Measurements from ENCODE around the gene TSPAN14.
"Not testable (repeated sequence)": the region's sequence is repeated elsewhere in the genome, so short reads cannot be mapped to it uniquely, and the experiment has no call there.

Gene TSPAN14

GRCh38 chr10:80530251-80530650 is 76.1 kb downstream of the TSPAN14 start:
- DNase-seq = peak; percentile 62

GRCh38 chr10:80530816-80531215 is 76.7 kb downstream of the TSPAN14 start:
- DNase-seq = no peak

- no peak for DNase-seq
Observed at GRCh38 chr10:80532571-80532970, 78.5 kb downstream of the TSPAN14 start.

- DNase-seq = not testable (repeated sequence)
Observed at GRCh38 chr10:80534059-80534458, 79.9 kb downstream of the TSPAN14 start.

GRCh38 chr10:80534646-80535045 is 80.5 kb downstream of the TSPAN14 start:
- DNase-seq = not testable (repeated sequence)

- peak; percentile 84 for DNase-seq
Observed at GRCh38 chr10:80535671-80536360, 81.7 kb downstream of the TSPAN14 start.

GRCh38 chr10:80536361-80536835 is 82.3 kb downstream of the TSPAN14 start:
- DNase-seq = no peak

- no peak for DNase-seq
Observed at GRCh38 chr10:80537086-80537735, 83.1 kb downstream of the TSPAN14 start.

GRCh38 chr10:80537736-80538480 is 83.8 kb downstream of the TSPAN14 start, which contains the start of gene SH2D4B:
Gene SH2D4B (plus strand): TSS chr10:80537902. CDS start chr10:80538332, 430 bp downstream.
- DNase-seq = no peak

GRCh38 chr10:80538481-80539185 is 84.5 kb downstream of the TSPAN14 start:
- no peak for DNase-seq

GRCh38 chr10:80539421-80540031 is 85.4 kb downstream of the TSPAN14 start:
- DNase-seq = no peak

GRCh38 chr10:80540136-80540535 is 86.0 kb downstream of the TSPAN14 start:
- no peak for DNase-seq

GRCh38 chr10:80540618-80540980 is 86.5 kb downstream of the TSPAN14 start:
- no peak for DNase-seq

GRCh38 chr10:80540981-80541750 is 87.1 kb downstream of the TSPAN14 start:
- no peak for DNase-seq

GRCh38 chr10:80542053-80542452 is 87.9 kb downstream of the TSPAN14 start:
- DNase-seq = no peak

- no peak for DNase-seq
Observed at GRCh38 chr10:80542652-80543318, 88.7 kb downstream of the TSPAN14 start.

GRCh38 chr10:80543319-80543672 is 89.2 kb downstream of the TSPAN14 start:
- not testable (repeated sequence) for DNase-seq

GRCh38 chr10:80544316-80544953 is 90.3 kb downstream of the TSPAN14 start:
- DNase-seq = no peak

- DNase-seq = no peak
Observed at GRCh38 chr10:80545258-80545881, 91.3 kb downstream of the TSPAN14 start.

GRCh38 chr10:80552151-80552646 is 98.1 kb downstream of the TSPAN14 start:
- DNase-seq = no peak
